Fibroblast of lung (primary cell): Measurements from ENCODE around the gene MAPKAP1.

Experiments used
- EZH2 ChIP-seq: IDR thresholded peaks from 2 replicates; pipeline ENCODE4 v1.5.1; 2012; ENCODE audit warnings: low read length, control low read depth, mild to moderate bottlenecking; ENCODE audit errors: missing control alignments
- TF ChIP-seq, protein P1 (sequence below), 2 donors: IDR thresholded peaks in 1 of 2; conservative IDR thresholded peaks in 1 of 2; 1 replicate in 1 of 2; 2 replicates in 1 of 2; pipeline ENCODE4 v1.5.1; 2011 to 2012; ENCODE audit warnings: low read length in 2 of 2, control low read depth in 1 of 2, inconsistent platforms in 1 of 2, low read depth in 1 of 2, mild to moderate bottlenecking in 1 of 2

DNA sequence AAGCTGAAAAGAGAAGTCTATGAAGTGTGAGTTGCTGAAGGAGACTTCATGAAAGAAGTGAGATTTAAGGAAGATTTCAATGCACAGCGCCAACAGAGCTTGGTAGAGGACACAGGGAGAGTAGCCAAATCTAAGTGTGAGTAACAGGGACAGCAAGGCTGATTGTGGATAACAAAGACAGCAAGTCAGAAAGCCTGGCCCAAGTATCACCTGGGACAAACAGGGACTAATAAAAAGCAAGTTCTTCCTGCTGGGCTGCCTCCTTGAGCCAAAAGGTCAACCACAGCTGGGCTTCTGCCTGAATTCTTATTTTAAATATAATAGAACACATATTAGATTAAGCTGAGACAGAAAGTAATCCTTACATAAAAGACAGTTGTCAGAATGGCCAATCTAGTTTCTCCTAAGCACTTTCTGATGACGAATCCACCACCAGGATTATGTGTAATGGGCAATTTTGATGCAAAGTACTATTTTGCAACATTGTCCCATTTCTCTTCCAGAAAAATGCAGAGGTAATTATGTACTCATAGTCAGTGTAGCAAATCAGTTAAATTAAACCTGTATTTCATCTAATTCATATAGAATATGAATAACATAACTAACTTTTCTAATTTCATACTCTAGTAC, 73.8 kb downstream of the MAPKAP1 start:
- TF ChIP-seq, protein P1, sequence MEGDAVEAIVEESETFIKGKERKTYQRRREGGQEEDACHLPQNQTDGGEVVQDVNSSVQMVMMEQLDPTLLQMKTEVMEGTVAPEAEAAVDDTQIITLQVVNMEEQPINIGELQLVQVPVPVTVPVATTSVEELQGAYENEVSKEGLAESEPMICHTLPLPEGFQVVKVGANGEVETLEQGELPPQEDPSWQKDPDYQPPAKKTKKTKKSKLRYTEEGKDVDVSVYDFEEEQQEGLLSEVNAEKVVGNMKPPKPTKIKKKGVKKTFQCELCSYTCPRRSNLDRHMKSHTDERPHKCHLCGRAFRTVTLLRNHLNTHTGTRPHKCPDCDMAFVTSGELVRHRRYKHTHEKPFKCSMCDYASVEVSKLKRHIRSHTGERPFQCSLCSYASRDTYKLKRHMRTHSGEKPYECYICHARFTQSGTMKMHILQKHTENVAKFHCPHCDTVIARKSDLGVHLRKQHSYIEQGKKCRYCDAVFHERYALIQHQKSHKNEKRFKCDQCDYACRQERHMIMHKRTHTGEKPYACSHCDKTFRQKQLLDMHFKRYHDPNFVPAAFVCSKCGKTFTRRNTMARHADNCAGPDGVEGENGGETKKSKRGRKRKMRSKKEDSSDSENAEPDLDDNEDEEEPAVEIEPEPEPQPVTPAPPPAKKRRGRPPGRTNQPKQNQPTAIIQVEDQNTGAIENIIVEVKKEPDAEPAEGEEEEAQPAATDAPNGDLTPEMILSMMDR (conservative IDR thresholded peaks at IDR 0.05 in 1 of 2, IDR thresholded peaks at IDR 0.05 in 1 of 2; ENCODE audit: low read depth in 1 of 2, low read length in 2 of 2), result no peak
- TF ChIP-seq EZH2, result no peak
